Mesothelial cell of epicardium (in vitro differentiated cells): ENCODE results near the gene PTPRN2. TPM values are rescaled to one million over a fixed set of nuclear protein-coding genes. Genes with fewer than 3 reads are reported as not detected.

ENCODE experiments used
- DNase-seq, 2 experiments: peaks; one replicate each; pipeline ENCODE4 v3.0.0; 2021; ENCODE audit warnings: low spot score in 2 of 2; ENCODE audit not compliant: unreplicated experiment in 2 of 2
- H3K27ac Mint-ChIP-seq: 2 replicates; pipeline ENCODE4 v1.8.0; 2021; ENCODE audit warnings: mixed read lengths
- H3K27me3 Mint-ChIP-seq: 2 replicates; pipeline ENCODE4 v1.8.0; 2021; ENCODE audit warnings: low read depth, mixed read lengths
- H3K36me3 Mint-ChIP-seq: 2 replicates; pipeline ENCODE4 v1.8.0; 2021; ENCODE audit warnings: mixed read lengths
- H3K4me1 Mint-ChIP-seq: 2 replicates; pipeline ENCODE4 v1.8.0; 2021; ENCODE audit warnings: mixed read lengths
- H3K4me3 Mint-ChIP-seq: 2 replicates; pipeline ENCODE4 v1.8.0; 2021; ENCODE audit warnings: mild to moderate bottlenecking, moderate library complexity, mixed read lengths
- H3K9me3 Mint-ChIP-seq: 2 replicates; pipeline ENCODE4 v1.8.0; 2021; ENCODE audit warnings: mixed read lengths
- CTCF ChIP-seq: fragments of 200-600 bp; sonication (generic); IDR thresholded peaks from one replicate; pipeline ENCODE4 v1.5.0; 2021; ENCODE audit warnings: antibody characterized with exemption; ENCODE audit not compliant: unreplicated experiment
- total RNA-seq: library from RNA; stranded (reverse); gene quantifications from 3 replicates; pipeline ENCODE4 v1.2.1, GENCODE V29; 2021

The PTPRN2 gene
- total RNA-seq, 1 donor from 2014 or later = 2.2 TPM

- DNase-seq = no peak
- H3K4me3 Mint-ChIP-seq = no peak overlapping the region
- no peaks in the 10 kb centered on the region for H3K36me3 Mint-ChIP-seq
- H3K27me3 Mint-ChIP-seq = peaks cover 11% of the 10 kb centered on the region
- H3K4me1 Mint-ChIP-seq = no peaks in the 10 kb centered on the region
- H3K9me3 Mint-ChIP-seq = no peaks in the 10 kb centered on the region
- no peak overlapping the region for H3K27ac Mint-ChIP-seq
- no peak for TF ChIP-seq CTCF
These were observed 598.0 kb downstream of the PTPRN2 start for GRCh38 chr7:157989589-157989988.

- Mint-ChIP-seq H3K27ac (no peak overlapping the region), H3K4me1 (no peaks in the 10 kb centered on the region)
These were observed 599.7 kb downstream of the PTPRN2 start for GRCh38 chr7:157987906-157988305.

GRCh38 chr7:157986051-157986450 is 601.6 kb downstream of the PTPRN2 start:
- Mint-ChIP-seq H3K4me1 (no peaks in the 10 kb centered on the region), H3K4me3 (no peak overlapping the region), H3K36me3 (no peaks in the 10 kb centered on the region), H3K27me3 (peaks cover 11% of the 10 kb centered on the region), H3K9me3 (no peaks in the 10 kb centered on the region), H3K27ac (no peak overlapping the region)
- no peak for DNase-seq
- TF ChIP-seq CTCF = no peak

More at GRCh38 chr7:157987906-157988305, 599.7 kb downstream of the PTPRN2 start:
- H3K36me3 Mint-ChIP-seq = no peaks in the 10 kb centered on the region
- TF ChIP-seq CTCF = no peak
- no peak overlapping the region for H3K4me3 Mint-ChIP-seq
- H3K27me3 Mint-ChIP-seq = peaks cover 11% of the 10 kb centered on the region
- no peak for DNase-seq
- H3K9me3 Mint-ChIP-seq = no peaks in the 10 kb centered on the region

- Mint-ChIP-seq H3K27me3 (peaks cover 11% of the 10 kb centered on the region), H3K36me3 (no peaks in the 10 kb centered on the region), H3K4me3 (no peak overlapping the region), H3K27ac (no peak overlapping the region), H3K9me3 (no peaks in the 10 kb centered on the region), H3K4me1 (no peaks in the 10 kb centered on the region)
- no peak for DNase-seq
- TF ChIP-seq CTCF = no peak
These were observed 602.0 kb downstream of the PTPRN2 start for GRCh38 chr7:157985636-157986035.

GRCh38 chr7:157984423-157985163 is 603.0 kb downstream of the PTPRN2 start:
- no peak for DNase-seq
- no peaks in the 10 kb centered on the region for H3K36me3 Mint-ChIP-seq
- TF ChIP-seq CTCF = no peak
- H3K9me3 Mint-ChIP-seq = no peaks in the 10 kb centered on the region
- H3K4me3 Mint-ChIP-seq = no peak overlapping the region
- peaks cover 8% of the 10 kb centered on the region for H3K27me3 Mint-ChIP-seq
- no peak overlapping the region for H3K27ac Mint-ChIP-seq
- no peaks in the 10 kb centered on the region for H3K4me1 Mint-ChIP-seq
